ENCODE measurements around the gene ATP2B2.

- TF ChIP-seq CTCF (IDR thresholded peaks at IDR 0.05) (no peak), POLR2AphosphoS5 (IDR thresholded peaks at IDR 0.05) (no peak), POLR2A (IDR thresholded peaks at IDR 0.05) (no peak)
These were observed 35.8 kb downstream of the ATP2B2 start for GRCh38 chr3:10469441-10470119.
